Astrocyte (in vitro differentiated cells and primary cell): ENCODE results near the gene ASPG.

Experiments
- EZH2 ChIP-seq: IDR thresholded peaks from 2 replicates; pipeline ENCODE4 v1.6.1; 2012; ENCODE audit warnings: mild to moderate bottlenecking, low read length, inconsistent platforms; ENCODE audit not compliant: insufficient read depth
- TF ChIP-seq, protein P1 (sequence below): IDR thresholded peaks from 2 replicates; pipeline ENCODE4 v1.5.1; 2011; ENCODE audit warnings: low read depth, mild to moderate bottlenecking, inconsistent platforms, low read length, moderate library complexity; ENCODE audit not compliant: insufficient read depth

GRCh38 chr14:104092931-104093365 lies 7.4 kb downstream of the ASPG start:
- TF ChIP-seq, protein P1, sequence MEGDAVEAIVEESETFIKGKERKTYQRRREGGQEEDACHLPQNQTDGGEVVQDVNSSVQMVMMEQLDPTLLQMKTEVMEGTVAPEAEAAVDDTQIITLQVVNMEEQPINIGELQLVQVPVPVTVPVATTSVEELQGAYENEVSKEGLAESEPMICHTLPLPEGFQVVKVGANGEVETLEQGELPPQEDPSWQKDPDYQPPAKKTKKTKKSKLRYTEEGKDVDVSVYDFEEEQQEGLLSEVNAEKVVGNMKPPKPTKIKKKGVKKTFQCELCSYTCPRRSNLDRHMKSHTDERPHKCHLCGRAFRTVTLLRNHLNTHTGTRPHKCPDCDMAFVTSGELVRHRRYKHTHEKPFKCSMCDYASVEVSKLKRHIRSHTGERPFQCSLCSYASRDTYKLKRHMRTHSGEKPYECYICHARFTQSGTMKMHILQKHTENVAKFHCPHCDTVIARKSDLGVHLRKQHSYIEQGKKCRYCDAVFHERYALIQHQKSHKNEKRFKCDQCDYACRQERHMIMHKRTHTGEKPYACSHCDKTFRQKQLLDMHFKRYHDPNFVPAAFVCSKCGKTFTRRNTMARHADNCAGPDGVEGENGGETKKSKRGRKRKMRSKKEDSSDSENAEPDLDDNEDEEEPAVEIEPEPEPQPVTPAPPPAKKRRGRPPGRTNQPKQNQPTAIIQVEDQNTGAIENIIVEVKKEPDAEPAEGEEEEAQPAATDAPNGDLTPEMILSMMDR: no peak
- TF ChIP-seq EZH2: no peak
